GM21825 (cell line): ENCODE results near the gene EFNB2.

Experiments used
- ATAC-seq: cut with Tn5 transposase; IDR thresholded peaks from one replicate; pipeline ENCODE4 v1.9.1; 2021; ENCODE audit warnings: mild to moderate bottlenecking, moderate library complexity; ENCODE audit not compliant: unreplicated experiment

EFNB2 gene

GRCh38 chr13:106535552-106536243 is at the start of gene EFNB2:
Gene EFNB2, minus strand, starts transcription at chr13:106535662. Its CDS starts 698 bp downstream, at chr13:106534964.
- peak; percentile 97 for ATAC-seq

GRCh38 chr13:106581225-106581624 is 45.8 kb upstream of the EFNB2 start:
- ATAC-seq = no peak

- no peak for ATAC-seq
Measured at GRCh38 chr13:106575896-106576295, 40.4 kb upstream of the EFNB2 start.

- ATAC-seq = no peak
Measured at GRCh38 chr13:106573868-106574267, 38.4 kb upstream of the EFNB2 start.

- ATAC-seq = no peak
Measured at GRCh38 chr13:106573284-106573846, 37.9 kb upstream of the EFNB2 start.

GRCh38 chr13:106570299-106570852 is 34.9 kb upstream of the EFNB2 start:
- peak; percentile 19 for ATAC-seq

GRCh38 chr13:106569233-106570095 is 34.0 kb upstream of the EFNB2 start:
- no peak for ATAC-seq

- peak; percentile 36 for ATAC-seq
Measured at GRCh38 chr13:106568299-106569003, 33.0 kb upstream of the EFNB2 start.

- peak; percentile 68 for ATAC-seq
Measured at GRCh38 chr13:106567474-106568298, 32.2 kb upstream of the EFNB2 start, which contains the start of gene ARGLU1. Gene ARGLU1, minus strand, starts transcription at chr13:106568137. Its CDS starts 218 bp downstream, at chr13:106567919.

GRCh38 chr13:106566641-106567473 is 31.4 kb upstream of the EFNB2 start:
- ATAC-seq = peak; percentile 38

- no peak for ATAC-seq
Measured at GRCh38 chr13:106565127-106565775, 29.8 kb upstream of the EFNB2 start.

- no peak for ATAC-seq
Measured at GRCh38 chr13:106562301-106562700, 26.8 kb upstream of the EFNB2 start.

- ATAC-seq = peak; percentile 83
Measured at GRCh38 chr13:106561551-106562170, 26.2 kb upstream of the EFNB2 start.

GRCh38 chr13:106560821-106561220 is 25.4 kb upstream of the EFNB2 start:
- no peak for ATAC-seq

GRCh38 chr13:106558527-106558926 is 23.1 kb upstream of the EFNB2 start:
- ATAC-seq = no peak

GRCh38 chr13:106555631-106556328 is 20.3 kb upstream of the EFNB2 start:
- no peak for ATAC-seq

GRCh38 chr13:106551751-106552150 is 16.3 kb upstream of the EFNB2 start:
- no peak for ATAC-seq
